WTC11 (cell line): ENCODE results near the gene KCTD2. TPM values are rescaled to one million over a fixed set of nuclear protein-coding genes. Genes with fewer than 3 reads are reported as not detected.
"Not testable (repeated sequence)": the region's sequence is repeated elsewhere in the genome, so short reads cannot be mapped to it uniquely, and the experiment has no call there.

ENCODE experiments used
- ATAC-seq: fragments of 200-7000 bp; cut with Tn5 transposase; 2 replicates; pipeline ENCODE4 v1.10.0; 2021; ENCODE audit warnings: mild to moderate bottlenecking, moderate library complexity
- CTCF ChIA-PET: fragments of 300-600 bp; sonication (Branson Sonifier 250); formaldehyde crosslinking; loops from one replicate; lab custom pipeline; 2021; ENCODE audit warnings: antibody characterized with exemption; lab: Charles Lee
- POLR2A ChIA-PET: fragments of 350-600 bp; sonication (Branson Sonifier 250); formaldehyde crosslinking; loops from one replicate; lab custom pipeline; 2021; ENCODE audit warnings: antibody characterized with exemption; lab: Charles Lee
- DNase-seq: peaks from one replicate; pipeline ENCODE4 v3.0.0; 2021; ENCODE audit warnings: low spot score
- H3K27ac Mint-ChIP-seq: 2 replicates; pipeline ENCODE4 v1.8.0; 2021; ENCODE audit warnings: mixed read lengths
- H3K27me3 Mint-ChIP-seq: 2 replicates; pipeline ENCODE4 v1.8.0; 2021; ENCODE audit warnings: low read depth, mild to moderate bottlenecking, moderate library complexity, mixed read lengths
- H3K36me3 Mint-ChIP-seq: 2 replicates; pipeline ENCODE4 v1.8.0; 2021; ENCODE audit warnings: mixed read lengths
- H3K4me1 Mint-ChIP-seq: 2 replicates; pipeline ENCODE4 v1.8.0; 2022; ENCODE audit warnings: mixed read lengths
- H3K4me3 Mint-ChIP-seq: 2 replicates; pipeline ENCODE4 v1.8.0; 2021; ENCODE audit warnings: mild to moderate bottlenecking, moderate library complexity, mixed read lengths
- H3K9me3 Mint-ChIP-seq: 2 replicates; pipeline ENCODE4 v1.8.0; 2021; ENCODE audit warnings: mixed read lengths
- E2F4 ChIP-seq: sonication (generic); formaldehyde crosslinking; IDR thresholded peaks from 2 replicates; pipeline ENCODE4 v1.8.1; 2022; ENCODE audit warnings: low read depth, mild to moderate bottlenecking, moderate library complexity, missing genetic modification reagents, borderline replicate concordance
- MYBL2 ChIP-seq: sonication (generic); formaldehyde crosslinking; IDR thresholded peaks from 2 replicates; pipeline ENCODE4 v1.8.1; 2023; ENCODE audit warnings: mild to moderate bottlenecking, moderate library complexity, missing genetic modification reagents
- NFE2L1 ChIP-seq: sonication (generic); formaldehyde crosslinking; IDR thresholded peaks from 2 replicates; pipeline ENCODE4 v1.8.1; 2023; ENCODE audit warnings: missing genetic modification reagents
- OVOL2 ChIP-seq: fragments of 250-450 bp; sonication (Bioruptor Pico); IDR thresholded peaks from 2 replicates; pipeline ENCODE4 v1.9.0; 2021; ENCODE audit warnings: mild to moderate bottlenecking, borderline replicate concordance
- PREB ChIP-seq: sonication (generic); formaldehyde crosslinking; IDR thresholded peaks from 2 replicates; pipeline ENCODE4 v1.8.1; 2022; ENCODE audit warnings: mild to moderate bottlenecking, missing genetic modification reagents, moderate library complexity, borderline replicate concordance
- SMAD3 ChIP-seq: sonication (generic); formaldehyde crosslinking; IDR thresholded peaks from 2 replicates; pipeline ENCODE4 v1.8.0; 2022; ENCODE audit warnings: missing genetic modification reagents, mild to moderate bottlenecking, borderline replicate concordance
- SP1 ChIP-seq: sonication (generic); formaldehyde crosslinking; conservative IDR thresholded peaks from 2 replicates; pipeline ENCODE4 v1.8.1; 2022; ENCODE audit warnings: missing genetic modification reagents
- ZNF425 ChIP-seq: fragments of 250-450 bp; sonication (Bioruptor Pico); conservative IDR thresholded peaks from 2 replicates; pipeline ENCODE4 v1.9.0; 2021; ENCODE audit warnings: mild to moderate bottlenecking
- ZNF532 ChIP-seq: fragments of 250-450 bp; sonication (Bioruptor Pico); IDR thresholded peaks from 2 replicates; pipeline ENCODE4 v1.9.0; 2021; ENCODE audit warnings: mild to moderate bottlenecking, borderline replicate concordance
- ZNF671 ChIP-seq: fragments of 250-450 bp; sonication (Bioruptor Pico); IDR thresholded peaks from 2 replicates; pipeline ENCODE4 v1.8.0; 2021; ENCODE audit warnings: mild to moderate bottlenecking
- total RNA-seq: library from RNA; stranded (reverse); gene quantifications from 3 replicates; pipeline ENCODE4 v1.2.3, GENCODE V29; 2021

The KCTD2 gene
- total RNA-seq, 1 experiment from 2014 or later, result 31.3 TPM

GRCh38 chr17:75039238-75039637 lies 7.8 kb upstream of the KCTD2 start (continued):
- TF ChIP-seq PREB (CRISPR knock-in tag) (no peak), ZNF532 (CRISPR knock-in tag) (no peak), NFE2L1 (CRISPR knock-in tag) (no peak), E2F4 (CRISPR knock-in tag) (no peak), SP1 (CRISPR knock-in tag) (no peak)
- TF ChIP-seq, all 79 proteins: peak for 0

GRCh38 chr17:75041656-75042280 lies 5.3 kb upstream of the KCTD2 start:
- no peak; the same call in 1 of the 2 replicates for ATAC-seq
- no peaks in the 10 kb centered on the region for H3K27me3 Mint-ChIP-seq
- ChIA-PET CTCF (interaction anchor here (0.7 to 3.1 kb wide), 7 partner anchors 30 to 226 kb away, joined by 3 to 10 read pairs (median 3); partner anchors contain the start of gene MRPL58), POLR2A (no interaction called here)
- no peaks in the 10 kb centered on the region for H3K9me3 Mint-ChIP-seq
- peak overlapping the region; percentile 93 for H3K27ac Mint-ChIP-seq
- DNase-seq, result no peak
- H3K36me3 Mint-ChIP-seq, result peaks cover 45% of the 10 kb centered on the region
- H3K4me1 Mint-ChIP-seq, result peaks cover 48% of the 10 kb centered on the region
- peak overlapping the region; percentile 15; the same call in 1 of the 2 replicates for H3K4me3 Mint-ChIP-seq
- TF ChIP-seq MYBL2 (CRISPR knock-in tag) (no peak), OVOL2 (CRISPR knock-in tag) (no peak), SMAD3 (CRISPR knock-in tag) (no peak), E2F4 (CRISPR knock-in tag) (no peak), ZNF425 (CRISPR knock-in tag) (no peak), ZNF671 (CRISPR knock-in tag) (no peak)

GRCh38 chr17:75043789-75044188 lies 3.2 kb upstream of the KCTD2 start:
- Mint-ChIP-seq H3K36me3 (peaks cover 38% of the 10 kb centered on the region), H3K4me3 (peak overlapping the region; percentile 49), H3K4me1 (peaks cover 49% of the 10 kb centered on the region), H3K27ac (peak overlapping the region; percentile 95)
- not testable (repeated sequence) for H3K9me3 Mint-ChIP-seq, ATAC-seq, H3K27me3 Mint-ChIP-seq, DNase-seq
- POLR2A ChIA-PET, result interaction anchor here (0.6 to 0.7 kb wide), 2 partner anchors 40 to 95 kb away, joined by 3 to 5 read pairs; no protein-coding TSS in a partner anchor
- CTCF ChIA-PET, result interaction anchor here (0.7 kb wide), 1 partner anchor 279 kb away, joined by 3 read pairs; no protein-coding TSS in a partner anchor
